Epithelial cell of esophagus (primary cell): ENCODE data around the gene ITIH6.

Experiments
- DNase-seq: peaks from one replicate; pipeline ENCODE4 v3.0.0; 2010; ENCODE audit warnings: low read depth
- H3K4me3 ChIP-seq: 2 replicates; pipeline ENCODE4 v1.5.1; 2011; ENCODE audit warnings: mild to moderate bottlenecking, low read length, control low read depth
- CTCF ChIP-seq: IDR thresholded peaks from 2 replicates; pipeline ENCODE4 v1.5.1; 2011; ENCODE audit warnings: low read depth, mild to moderate bottlenecking, low read length, control low read depth, inconsistent platforms; ENCODE audit not compliant: insufficient read depth; ENCODE audit errors: missing control alignments

Gene ITIH6

GRCh38 chrX:54708404-54708803, 89.7 kb downstream of the ITIH6 start:
- no peak for DNase-seq
- no peak for TF ChIP-seq CTCF

More at GRCh38 chrX:54708404-54708803, 89.7 kb downstream of the ITIH6 start:
- no peak overlapping the region for H3K4me3 ChIP-seq
